ENCODE results near the gene MCM5.
"Not testable (repeated sequence)": the region's sequence is repeated elsewhere in the genome, so short reads cannot be mapped to it uniquely, and the experiment has no call there.

MCM5 gene

DNA sequence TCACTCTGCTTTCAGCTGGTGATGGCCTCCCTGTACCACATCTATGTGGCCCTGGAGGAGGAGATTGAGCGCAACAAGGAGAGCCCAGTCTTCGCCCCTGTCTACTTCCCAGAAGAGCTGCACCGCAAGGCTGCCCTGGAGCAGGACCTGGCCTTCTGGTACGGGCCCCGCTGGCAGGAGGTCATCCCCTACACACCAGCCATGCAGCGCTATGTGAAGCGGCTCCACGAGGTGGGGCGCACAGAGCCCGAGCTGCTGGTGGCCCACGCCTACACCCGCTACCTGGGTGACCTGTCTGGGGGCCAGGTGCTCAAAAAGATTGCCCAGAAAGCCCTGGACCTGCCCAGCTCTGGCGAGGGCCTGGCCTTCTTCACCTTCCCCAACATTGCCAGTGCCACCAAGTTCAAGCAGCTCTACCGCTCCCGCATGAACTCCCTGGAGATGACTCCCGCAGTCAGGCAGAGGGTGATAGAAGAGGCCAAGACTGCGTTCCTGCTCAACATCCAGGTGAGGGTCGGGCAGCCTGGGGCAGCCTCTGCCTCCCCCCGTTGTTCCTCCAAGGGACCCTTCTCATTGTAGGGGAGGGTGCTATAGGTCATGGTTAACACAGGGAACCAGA lies 13.2 kb upstream of the MCM5 start:
- TF ChIP-seq, protein P1, sequence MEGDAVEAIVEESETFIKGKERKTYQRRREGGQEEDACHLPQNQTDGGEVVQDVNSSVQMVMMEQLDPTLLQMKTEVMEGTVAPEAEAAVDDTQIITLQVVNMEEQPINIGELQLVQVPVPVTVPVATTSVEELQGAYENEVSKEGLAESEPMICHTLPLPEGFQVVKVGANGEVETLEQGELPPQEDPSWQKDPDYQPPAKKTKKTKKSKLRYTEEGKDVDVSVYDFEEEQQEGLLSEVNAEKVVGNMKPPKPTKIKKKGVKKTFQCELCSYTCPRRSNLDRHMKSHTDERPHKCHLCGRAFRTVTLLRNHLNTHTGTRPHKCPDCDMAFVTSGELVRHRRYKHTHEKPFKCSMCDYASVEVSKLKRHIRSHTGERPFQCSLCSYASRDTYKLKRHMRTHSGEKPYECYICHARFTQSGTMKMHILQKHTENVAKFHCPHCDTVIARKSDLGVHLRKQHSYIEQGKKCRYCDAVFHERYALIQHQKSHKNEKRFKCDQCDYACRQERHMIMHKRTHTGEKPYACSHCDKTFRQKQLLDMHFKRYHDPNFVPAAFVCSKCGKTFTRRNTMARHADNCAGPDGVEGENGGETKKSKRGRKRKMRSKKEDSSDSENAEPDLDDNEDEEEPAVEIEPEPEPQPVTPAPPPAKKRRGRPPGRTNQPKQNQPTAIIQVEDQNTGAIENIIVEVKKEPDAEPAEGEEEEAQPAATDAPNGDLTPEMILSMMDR (IDR thresholded peaks at IDR 0.05; ENCODE audit: low read depth, low read length) = no peak
- H3K4me3 ChIP-seq (ENCODE audit: low read depth, low read length) = no peak overlapping the region

DNA sequence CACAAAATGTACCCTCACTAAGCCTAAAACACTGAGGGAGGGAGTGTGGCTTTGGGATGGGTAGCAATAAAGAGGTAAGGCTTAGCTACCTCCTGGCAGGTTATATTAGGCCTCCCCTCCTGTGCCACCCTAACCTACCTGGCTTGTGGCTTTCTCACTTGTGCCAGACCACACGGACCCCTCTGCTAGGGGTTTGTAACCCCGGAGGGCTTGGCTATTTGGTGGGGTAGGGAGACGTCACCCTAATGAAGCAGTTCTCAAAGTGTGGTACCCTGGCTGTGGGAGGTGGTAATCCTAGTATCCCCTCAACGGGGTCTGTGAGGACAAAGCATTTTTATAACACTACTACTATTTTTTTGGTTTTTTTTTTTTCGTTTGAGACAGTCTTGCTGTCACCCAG lies 9.0 kb upstream of the MCM5 start:
- H3K4me3 ChIP-seq (ENCODE audit: low read depth, low read length) = no peak overlapping the region
- TF ChIP-seq, protein P1 (IDR thresholded peaks at IDR 0.05; ENCODE audit: low read depth, low read length) = no peak

DNA sequence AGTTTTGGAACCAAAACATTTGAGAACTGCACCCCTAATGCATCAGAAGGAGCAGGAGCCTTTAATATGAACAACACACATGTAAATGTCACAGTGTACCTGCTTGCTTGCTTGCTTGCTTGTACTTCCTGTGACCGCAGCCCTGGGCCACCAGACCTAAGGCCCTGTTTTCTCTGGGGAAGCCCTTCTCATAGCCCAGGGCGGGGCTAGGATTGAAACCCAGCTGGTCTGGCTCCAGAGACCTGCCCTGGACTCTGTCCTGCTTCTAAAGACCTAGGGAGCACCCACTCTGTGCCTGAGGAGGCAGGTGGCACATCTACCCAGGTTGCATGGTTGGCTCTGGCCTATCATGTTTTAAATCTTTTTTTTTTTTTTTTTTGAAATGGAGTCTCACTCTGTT lies 7.6 kb upstream of the MCM5 start:
- TF ChIP-seq, protein P1 (IDR thresholded peaks at IDR 0.05; ENCODE audit: low read depth, low read length) = no peak
- H3K4me3 ChIP-seq (ENCODE audit: low read depth, low read length) = no peak overlapping the region

DNA sequence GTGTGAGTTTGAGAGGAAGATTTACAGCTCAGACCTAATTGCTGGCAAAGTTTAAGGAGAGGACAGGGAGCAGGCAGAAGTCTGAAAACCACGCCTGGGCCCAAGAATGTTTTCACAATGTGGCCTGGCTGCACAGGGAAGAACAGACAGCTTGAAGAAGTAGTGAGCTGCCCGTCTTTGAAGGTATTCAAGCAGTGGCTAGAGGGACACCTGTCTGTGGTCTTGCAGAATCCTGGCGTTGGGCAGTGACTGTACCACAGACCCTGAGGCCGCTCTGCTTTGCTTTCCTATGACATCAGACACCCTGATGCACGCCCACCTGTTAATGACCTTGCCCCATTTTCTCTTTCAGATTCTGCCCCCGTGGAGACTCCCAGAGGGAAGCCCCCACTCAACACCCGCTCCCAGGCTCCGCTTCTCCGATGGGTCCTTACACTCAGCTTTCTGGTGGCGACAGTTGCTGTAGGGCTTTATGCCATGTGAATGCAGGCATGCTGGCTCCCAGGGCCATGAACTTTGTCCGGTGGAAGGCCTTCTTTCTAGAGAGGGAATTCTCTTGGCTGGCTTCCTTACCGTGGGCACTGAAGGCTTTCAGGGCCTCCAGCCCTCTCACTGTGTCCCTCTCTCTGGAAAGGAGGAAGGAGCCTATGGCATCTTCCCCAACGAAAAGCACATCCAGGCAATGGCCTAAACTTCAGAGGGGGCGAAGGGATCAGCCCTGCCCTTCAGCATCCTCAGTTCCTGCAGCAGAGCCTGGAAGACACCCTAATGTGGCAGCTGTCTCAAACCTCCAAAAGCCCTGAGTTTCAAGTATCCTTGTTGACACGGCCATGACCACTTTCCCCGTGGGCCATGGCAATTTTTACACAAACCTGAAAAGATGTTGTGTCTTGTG lies 6.6 kb upstream of the MCM5 start:
- H3K4me3 ChIP-seq (ENCODE audit: low read depth, low read length) = no peak overlapping the region
- TF ChIP-seq, protein P1 (IDR thresholded peaks at IDR 0.05; ENCODE audit: low read depth, low read length) = no peak

DNA sequence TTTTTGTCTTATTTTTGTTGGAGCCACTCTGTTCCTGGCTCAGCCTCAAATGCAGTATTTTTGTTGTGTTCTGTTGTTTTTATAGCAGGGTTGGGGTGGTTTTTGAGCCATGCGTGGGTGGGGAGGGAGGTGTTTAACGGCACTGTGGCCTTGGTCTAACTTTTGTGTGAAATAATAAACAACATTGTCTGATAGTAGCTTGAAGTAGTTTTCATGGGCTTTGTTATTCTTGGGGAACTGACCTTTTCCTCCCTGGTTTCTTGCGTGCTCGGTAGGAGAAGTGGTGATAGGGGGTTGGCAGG lies 6.0 kb upstream of the MCM5 start:
- TF ChIP-seq, protein P1 (IDR thresholded peaks at IDR 0.05; ENCODE audit: low read depth, low read length) = no peak
- no peak overlapping the region for H3K4me3 ChIP-seq (ENCODE audit: low read depth, low read length)

DNA sequence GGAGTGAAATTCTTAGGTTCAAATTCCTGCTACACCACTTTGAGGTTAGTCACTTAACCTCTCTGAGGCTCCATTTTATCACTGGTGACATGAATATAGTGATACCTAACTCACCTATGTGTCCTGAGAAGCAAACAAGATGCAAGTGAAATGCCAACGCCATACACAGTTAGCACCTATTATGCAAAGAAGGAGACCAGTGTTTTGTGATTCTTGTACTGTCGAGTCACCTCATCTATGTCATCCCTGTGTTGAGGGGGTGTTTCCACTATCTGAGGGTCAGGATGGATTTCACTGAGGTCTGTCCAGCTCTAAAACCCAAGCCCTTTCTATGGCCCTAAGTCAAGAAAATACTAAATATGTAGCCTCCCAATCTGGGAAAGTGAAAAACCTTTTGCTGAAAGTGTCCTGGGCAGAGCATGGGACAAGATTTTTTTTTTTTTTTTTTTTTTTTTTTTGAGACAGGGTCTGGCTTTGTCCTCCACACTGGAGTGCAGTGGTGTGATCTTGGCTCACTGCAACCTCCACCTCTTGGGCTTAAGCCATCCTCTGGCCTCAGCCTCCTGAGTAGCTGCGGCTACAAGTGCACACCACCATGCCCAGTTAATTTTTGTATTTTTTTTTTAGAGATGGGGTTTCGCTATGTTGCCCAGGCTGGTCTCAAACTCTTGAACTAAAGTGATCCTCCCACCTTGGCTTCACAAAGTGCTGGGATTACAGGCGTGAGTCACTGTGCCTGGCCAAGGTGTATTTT lies 5.0 kb upstream of the MCM5 start:
- TF ChIP-seq, protein P1 (IDR thresholded peaks at IDR 0.05; ENCODE audit: low read depth, low read length) = no peak

DNA sequence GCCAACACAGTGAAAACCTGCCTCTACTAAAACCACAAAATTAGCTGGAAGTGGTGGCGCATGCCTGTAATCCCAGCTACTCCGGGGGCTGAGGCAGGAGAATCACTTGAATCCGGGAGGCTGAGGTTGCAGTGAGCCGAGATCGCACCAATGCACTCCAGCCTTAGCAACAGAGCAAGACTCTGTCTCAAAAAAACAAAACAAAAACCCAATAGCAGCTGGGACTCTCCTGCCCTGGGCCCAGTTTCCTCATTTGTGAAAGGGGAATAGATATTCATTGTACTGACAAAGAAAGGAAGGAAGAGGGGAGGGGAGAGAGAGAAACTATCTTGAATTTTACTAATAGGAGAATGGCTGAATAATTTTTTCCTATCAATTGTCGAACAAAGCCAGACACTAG lies 3.3 kb upstream of the MCM5 start:
- not testable (repeated sequence) for H3K4me3 ChIP-seq (ENCODE audit: low read depth, low read length)

More for the DNA sequence above, 5.0 kb upstream of the MCM5 start:
- H3K4me3 ChIP-seq (ENCODE audit: low read depth, low read length) = no peak overlapping the region

Data from WI38 (cell line).